Measurements from ENCODE around the gene B3GNT3.
A peak's percentile ranks its signal among the peaks of the same experiment; 100 is the strongest.

The B3GNT3 gene

GRCh38 chr19:17848595-17849292, 53.8 kb downstream of the B3GNT3 start:
- H3K4me3 ChIP-seq (ENCODE audit: low read depth, low read length): no peak overlapping the region
- DNase-seq (ENCODE audit: low read depth): no peak

GRCh38 chr19:17854061-17854460, 59.1 kb downstream of the B3GNT3 start:
- no peak for DNase-seq (ENCODE audit: low read depth)
- H3K4me3 ChIP-seq (ENCODE audit: low read depth, low read length): no peak overlapping the region

DNA sequence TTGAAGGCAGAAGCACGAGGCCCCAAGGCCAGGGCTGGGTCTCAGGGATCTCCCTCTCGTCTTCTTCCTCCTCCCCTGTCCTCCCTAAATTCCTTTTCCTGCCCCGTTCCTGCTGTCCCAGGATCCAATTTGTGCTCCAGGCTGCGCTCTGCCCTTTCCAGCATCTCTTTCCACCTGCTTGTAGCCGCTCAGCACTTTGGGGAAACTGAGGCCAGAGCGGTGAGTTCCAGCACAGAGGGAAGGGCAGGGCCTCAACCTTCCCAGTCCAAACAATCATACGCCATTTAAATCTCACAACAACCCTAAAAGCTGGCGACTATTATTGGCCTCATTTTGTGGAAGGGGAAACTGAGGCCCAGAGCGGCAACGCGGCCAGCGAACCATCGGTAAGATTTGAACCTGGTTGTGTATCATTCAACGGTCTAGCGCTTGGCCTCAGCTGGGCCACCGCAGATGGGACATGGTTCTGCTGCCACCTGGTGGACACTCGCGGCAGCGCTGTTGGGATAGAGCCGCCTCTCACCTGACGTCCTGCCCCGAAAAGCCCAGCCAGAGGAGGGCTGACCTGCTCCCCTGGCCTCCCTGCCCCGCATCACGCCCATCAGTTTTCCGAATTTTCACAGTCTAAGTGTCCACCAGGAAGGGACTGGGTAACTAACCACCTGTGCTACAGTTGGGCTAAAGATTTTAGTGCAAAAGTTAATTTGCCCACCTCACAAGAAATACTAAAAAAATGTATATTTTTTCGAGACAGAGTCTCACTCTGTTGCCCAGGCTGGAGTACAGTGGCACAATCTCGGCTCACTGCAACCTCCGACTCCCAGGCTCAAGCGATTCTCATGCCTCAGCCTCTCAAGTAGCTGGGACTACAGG, 60.6 kb downstream of the B3GNT3 start:
- no peak overlapping the region for H3K4me3 ChIP-seq (ENCODE audit: low read depth, low read length)
- no peak for DNase-seq (ENCODE audit: low read depth)

- DNase-seq (ENCODE audit: low read depth): peak; percentile 99
Observed at GRCh38 chr19:17859533-17860330, 64.8 kb downstream of the B3GNT3 start, which contains the start of gene RPL18A. TSS of gene RPL18A (plus strand) at chr19:17859910. CDS start at chr19:17859957, 47 bp downstream.

DNA sequence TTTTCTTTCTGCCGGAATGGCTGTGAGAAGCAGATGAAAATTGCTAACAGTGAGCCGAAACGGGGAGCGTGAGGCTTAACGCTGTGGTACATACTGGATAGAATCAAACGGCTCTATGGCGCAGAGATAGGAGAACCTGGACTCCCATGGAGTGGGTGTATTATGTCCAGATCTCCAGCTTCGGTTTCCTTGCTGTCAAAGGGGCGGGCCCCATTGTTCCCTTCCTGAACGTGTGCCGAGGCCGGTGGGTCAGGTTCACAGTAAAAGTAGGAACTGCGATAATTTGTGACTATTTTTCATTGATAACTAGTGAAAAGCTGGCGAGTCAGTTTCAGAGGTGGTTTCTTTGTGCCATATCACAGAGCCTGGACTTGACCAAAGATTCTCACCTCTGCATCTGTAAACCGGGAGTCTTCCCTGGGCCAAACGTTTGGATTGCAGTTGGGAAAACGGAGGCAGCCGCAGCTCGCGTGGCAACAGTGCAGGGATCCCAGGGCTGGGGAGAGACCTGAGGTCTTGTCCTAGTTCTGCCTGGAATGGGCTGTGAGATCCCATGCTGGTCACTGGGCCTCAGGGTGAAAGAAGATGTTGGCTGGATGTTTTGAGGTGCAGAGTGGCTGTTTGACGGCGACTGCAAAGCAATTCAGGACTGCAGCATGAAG, 65.5 kb downstream of the B3GNT3 start:
- peak overlapping the region; percentile 100 for H3K4me3 ChIP-seq (ENCODE audit: low read depth, low read length)
- no peak for DNase-seq (ENCODE audit: low read depth)

More at GRCh38 chr19:17859533-17860330, 64.8 kb downstream of the B3GNT3 start, which contains the start of gene RPL18A:
- peak within 1 kb of the TSS; percentile 100 for H3K4me3 ChIP-seq (ENCODE audit: low read depth, low read length)

GRCh38 chr19:17860993-17861360, 66.0 kb downstream of the B3GNT3 start:
- peak overlapping the region; percentile 100 for H3K4me3 ChIP-seq (ENCODE audit: low read depth, low read length)
- DNase-seq (ENCODE audit: low read depth): no peak

DNA sequence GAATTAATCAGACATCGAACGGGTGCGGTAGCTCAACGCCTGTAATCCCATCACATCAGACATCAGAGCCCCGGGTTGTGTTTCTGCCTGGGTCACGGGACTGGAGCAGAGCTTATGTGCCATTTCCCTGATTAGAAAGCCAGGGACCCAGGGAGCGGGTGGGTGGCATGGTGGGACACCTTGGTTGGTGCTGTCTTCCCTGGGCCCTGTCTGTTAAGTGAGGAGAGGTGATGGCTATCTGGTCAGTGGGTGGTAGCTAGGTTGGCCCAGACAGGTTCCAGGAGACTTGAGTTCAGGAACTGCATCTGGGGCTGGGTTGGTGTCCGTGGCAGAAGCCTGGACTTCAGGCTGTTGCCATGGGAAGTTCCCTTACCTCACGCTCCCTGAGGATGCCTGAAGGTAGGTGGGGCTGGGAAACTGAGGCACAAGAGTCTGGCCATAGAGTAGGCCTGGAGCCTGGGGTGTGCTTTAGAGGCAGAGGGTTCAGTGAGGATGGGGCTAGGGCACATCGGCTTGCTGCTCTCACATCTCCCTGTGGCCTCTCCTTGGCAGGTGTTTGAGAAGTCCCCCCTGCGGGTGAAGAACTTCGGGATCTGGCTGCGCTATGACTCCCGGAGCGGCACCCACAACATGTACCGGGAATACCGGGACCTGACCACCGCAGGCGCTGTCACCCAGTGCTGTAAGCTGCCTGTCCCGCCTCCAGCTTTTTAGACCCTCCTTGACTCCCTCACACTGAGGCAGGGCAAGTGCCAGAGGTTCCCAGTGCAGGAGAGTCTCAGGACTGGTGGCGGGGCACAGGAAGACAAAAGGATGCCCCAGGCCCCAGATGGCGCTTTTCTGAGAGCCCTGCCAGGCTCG, 66.8 kb downstream of the B3GNT3 start:
- H3K4me3 ChIP-seq (ENCODE audit: low read depth, low read length): peak overlapping the region; percentile 100
- no peak for DNase-seq (ENCODE audit: low read depth)

DNA sequence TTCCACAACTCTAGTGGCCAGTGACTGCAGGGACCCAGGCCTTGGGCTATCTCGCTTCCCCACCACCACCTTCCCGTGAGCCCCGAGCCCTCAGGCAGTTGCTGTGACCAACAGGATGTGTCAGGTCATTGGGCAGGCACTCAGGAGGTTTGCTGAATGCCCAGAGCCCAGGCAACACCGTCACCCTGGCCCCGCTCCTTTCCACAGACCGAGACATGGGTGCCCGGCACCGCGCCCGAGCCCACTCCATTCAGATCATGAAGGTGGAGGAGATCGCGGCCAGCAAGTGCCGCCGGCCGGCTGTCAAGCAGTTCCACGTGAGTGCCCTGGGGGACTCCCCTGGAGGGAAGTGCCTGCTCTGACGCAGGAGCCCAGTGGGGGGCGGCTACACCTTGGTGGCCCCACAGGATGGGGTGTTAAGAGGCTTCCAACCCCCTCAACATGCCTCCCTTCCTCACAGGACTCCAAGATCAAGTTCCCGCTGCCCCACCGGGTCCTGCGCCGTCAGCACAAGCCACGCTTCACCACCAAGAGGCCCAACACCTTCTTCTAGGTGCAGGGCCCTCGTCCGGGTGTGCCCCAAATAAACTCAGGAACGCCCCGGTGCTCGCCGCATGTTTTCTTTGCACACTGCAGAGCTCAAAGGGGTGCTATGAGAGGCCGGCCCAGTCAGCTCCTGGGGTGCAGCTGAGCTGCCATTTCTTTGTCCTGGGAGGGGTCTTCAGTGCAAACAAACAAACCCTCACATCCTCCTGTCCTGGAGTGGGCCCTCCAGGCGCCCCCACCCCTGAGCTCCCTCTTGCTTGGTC, 68.0 kb downstream of the B3GNT3 start:
- no peak for DNase-seq (ENCODE audit: low read depth)
- no peak overlapping the region for H3K4me3 ChIP-seq (ENCODE audit: low read depth, low read length)

All from skeletal muscle cell (primary cell).